Measurements from ENCODE around the gene EPS15. TPM values are rescaled to one million over a fixed set of nuclear protein-coding genes. Genes with fewer than 3 reads are reported as not detected.

The EPS15 gene
- total and polyA plus RNA-seq, 9 of the 15 experiments (the other 6 are each of a cell fraction or from before 2014, with no cell fraction given), result 23.1 to 69.0 (median 41.7) TPM

DNA sequence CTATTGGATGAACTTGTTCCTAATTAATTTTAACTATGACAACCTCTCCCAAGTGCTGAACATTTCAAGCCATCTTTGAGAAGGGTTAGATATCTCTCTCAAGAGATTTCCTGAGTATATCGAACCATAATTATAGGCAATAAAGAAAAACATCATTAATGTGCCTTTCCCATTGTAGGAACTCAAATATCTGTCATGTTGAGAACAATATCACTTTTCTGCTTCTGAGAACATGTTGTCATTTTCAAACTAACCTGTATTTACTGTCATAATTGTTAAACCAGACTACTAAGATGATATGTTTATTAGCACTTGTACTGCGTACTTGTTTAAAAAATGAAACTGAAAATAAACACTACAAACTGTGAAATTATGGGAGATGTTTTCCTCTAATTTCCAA lies 4.3 kb downstream of the EPS15 start:
- CTCF ChIA-PET (ENCODE audit: low intra/inter-chr PET ratio), result interaction anchor here (0.8 kb wide), 1 partner anchor 21 kb away, joined by 3 read pairs; no protein-coding TSS in a partner anchor
- Histone ChIP-seq H3K9me1 (ENCODE audit: control insufficient read depth, insufficient read depth, low read length) (no peaks in the 10 kb centered on the region), H3K4me3 (no peak overlapping the region), H3K4me2 (ENCODE audit: insufficient read depth, low read length) (peak overlapping the region; percentile 11; the same call in 1 of the 2 replicates), H3K27me3 (ENCODE audit: control insufficient read depth in 2 of 2, insufficient read depth in 2 of 2, low read length in 2 of 2) (no peaks in the 10 kb centered on the region), H3K36me3 (ENCODE audit: control insufficient read depth, insufficient read depth, low read length) (no peaks in the 10 kb centered on the region; the same call in 2 of the 3 replicates), H3K27ac (ENCODE audit: extremely low read depth, low read depth, low read length) (no peak overlapping the region; the same call in 2 of the 3 replicates), H4K20me1 (replicated peaks; ENCODE audit: control insufficient read depth, insufficient read depth, low read length) (no peaks in the 10 kb centered on the region), H3K79me2 (ENCODE audit: control insufficient read depth, insufficient read depth, low read length) (peaks cover 92% of the 10 kb centered on the region), H3K9me3 (replicated peaks; ENCODE audit: control insufficient read depth, insufficient read depth, low read depth, low read length) (no peaks in the 10 kb centered on the region), H3K4me1 (replicated peaks in 1 of 2; ENCODE audit: control insufficient read depth in 2 of 2, insufficient read depth in 2 of 2, low read length in 2 of 2) (peaks cover 12 to 45% of the 10 kb centered on the region in 2 experiments), H3K9ac (ENCODE audit: insufficient read depth in 1 of 2, low read depth in 2 of 2, low read length in 2 of 2) (peak overlapping the region in 1 of 2 experiments; percentile 82; a peak in 2 of 4 replicates), H2AFZ (ENCODE audit: low read depth, low read length) (no peak overlapping the region)
- DNase-seq (ENCODE audit: extremely low read depth in 1 of 4, low spot score in 3 of 4) (no peak), FAIRE-seq (no peak), ATAC-seq (no peak)
- BruUV-seq (replicated peaks), result no TSS peak
- intact Hi-C loops (cut with micrococcal nuclease) (loop anchor here (5.0 kb wide), 5 partner anchors 47 to 557 kb away; partner anchors contain the start of genes CDKN2C and RNF11), in situ Hi-C loops (cut with MboI) (no loop called here)
- POLR2A ChIA-PET, result no interaction called here
- WGBS (ENCODE audit: insufficient coverage, low coverage, missing lambda C conversion rate), result 66% methylated on average over 2 of the region's 2 CpGs
- no peak for TF ChIP-seq MEF2A (IDR thresholded peaks at IDR 0.05; ENCODE audit: control insufficient read depth, low read depth, low read length)
- TF ChIP-seq NFE2 (IDR thresholded peaks at IDR 0.05; ENCODE audit: low read depth), result no peak
- no peak for TF ChIP-seq FOXP1 (CRISPR knock-in tag; IDR thresholded peaks at IDR 0.05)
- no peak for TF ChIP-seq RB1 (IDR thresholded peaks at IDR 0.05; ENCODE audit: low read depth)
- TF ChIP-seq GTF2A2 (tag; IDR thresholded peaks at IDR 0.05), result no peak
- no peak for TF ChIP-seq ZNF232 (CRISPR knock-in tag; IDR thresholded peaks at IDR 0.05)
- no peak for TF ChIP-seq MBD2 (IDR thresholded peaks at IDR 0.05; ENCODE audit: borderline replicate concordance, low read depth)
- TF ChIP-seq, protein P1, sequence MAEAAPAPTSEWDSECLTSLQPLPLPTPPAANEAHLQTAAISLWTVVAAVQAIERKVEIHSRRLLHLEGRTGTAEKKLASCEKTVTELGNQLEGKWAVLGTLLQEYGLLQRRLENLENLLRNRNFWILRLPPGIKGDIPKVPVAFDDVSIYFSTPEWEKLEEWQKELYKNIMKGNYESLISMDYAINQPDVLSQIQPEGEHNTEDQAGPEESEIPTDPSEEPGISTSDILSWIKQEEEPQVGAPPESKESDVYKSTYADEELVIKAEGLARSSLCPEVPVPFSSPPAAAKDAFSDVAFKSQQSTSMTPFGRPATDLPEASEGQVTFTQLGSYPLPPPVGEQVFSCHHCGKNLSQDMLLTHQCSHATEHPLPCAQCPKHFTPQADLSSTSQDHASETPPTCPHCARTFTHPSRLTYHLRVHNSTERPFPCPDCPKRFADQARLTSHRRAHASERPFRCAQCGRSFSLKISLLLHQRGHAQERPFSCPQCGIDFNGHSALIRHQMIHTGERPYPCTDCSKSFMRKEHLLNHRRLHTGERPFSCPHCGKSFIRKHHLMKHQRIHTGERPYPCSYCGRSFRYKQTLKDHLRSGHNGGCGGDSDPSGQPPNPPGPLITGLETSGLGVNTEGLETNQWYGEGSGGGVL (CRISPR knock-in tag; IDR thresholded peaks at IDR 0.05), result no peak
- no peak for TF ChIP-seq ZFP1 (CRISPR knock-in tag; IDR thresholded peaks at IDR 0.05)
- no peak for TF ChIP-seq PHB (CRISPR knock-in tag; IDR thresholded peaks at IDR 0.05)
- TF ChIP-seq MEIS2 (IDR thresholded peaks at IDR 0.05; ENCODE audit: partially characterized antibody), result no peak
- no peak for TF ChIP-seq GATA2 (CRISPR knock-in tag; IDR thresholded peaks at IDR 0.05)
- no peak for TF ChIP-seq CHCHD3 (CRISPR knock-in tag; IDR thresholded peaks at IDR 0.05)
- no peak for TF ChIP-seq MYC (IDR thresholded peaks at IDR 0.05; ENCODE audit: low read depth, low read length)
- no peak for TF ChIP-seq MYC (CRISPR knock-in tag; IDR thresholded peaks at IDR 0.05; ENCODE audit: borderline replicate concordance, low read depth)

Data from K562 (cell line).